ENCODE results near the gene MLKL.

DNA sequence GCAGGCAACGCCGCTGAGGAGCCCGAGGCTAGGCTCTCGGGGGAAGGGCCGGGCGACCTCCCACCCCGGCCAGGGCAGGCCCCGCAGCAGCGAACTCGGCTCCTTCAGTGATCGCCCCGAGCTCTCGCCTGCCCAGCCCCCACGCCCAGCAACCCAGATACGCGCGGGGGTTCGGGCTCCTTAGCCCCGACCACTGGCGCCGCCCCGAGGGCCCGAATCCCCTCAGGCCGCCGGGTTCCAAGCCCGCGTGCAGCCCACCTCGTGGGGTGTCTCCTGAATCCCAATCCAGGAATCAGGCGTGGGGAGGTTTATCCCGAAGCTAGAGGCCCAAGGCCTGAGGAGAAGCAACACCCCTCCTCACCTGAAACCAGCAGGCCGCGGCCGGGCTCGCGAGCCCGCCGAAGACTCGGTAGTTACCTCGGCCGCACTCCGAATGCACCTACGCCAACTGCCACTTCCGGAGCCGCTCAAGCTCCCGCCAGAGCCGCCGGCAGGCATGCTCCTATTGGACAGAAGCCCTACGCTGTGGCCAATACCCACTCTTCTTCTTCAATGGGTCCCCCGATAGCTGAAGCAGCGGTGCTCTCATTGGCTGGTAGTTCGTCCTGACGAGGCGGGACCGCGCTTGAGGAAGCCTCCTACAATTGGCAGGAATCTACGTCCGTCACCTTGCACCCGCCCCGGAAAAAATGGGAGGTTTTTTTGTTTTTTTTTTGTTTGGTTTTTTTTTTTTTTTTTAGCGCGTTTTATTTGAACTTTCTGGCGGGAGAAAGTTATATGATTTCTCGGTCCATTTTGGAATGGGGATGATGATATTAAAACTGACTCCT, 34.0 kb downstream of the MLKL start, which contains the start of gene RFWD3:
- TF ChIP-seq GATA2 (IDR thresholded peaks at IDR 0.05; ENCODE audit: low read depth, low read length): no peak
- TF ChIP-seq GATA3 (IDR thresholded peaks at IDR 0.05; ENCODE audit: low read depth, low read length): no peak
